Dedifferentiated amniotic fluid mesenchymal stem cell (primary cell): Measurements from ENCODE around the gene NOCT.
A peak's percentile ranks its signal among the peaks of the same experiment; 100 is the strongest.
"Not testable (repeated sequence)": the region's sequence is repeated elsewhere in the genome, so short reads cannot be mapped to it uniquely, and the experiment has no call there.

Source experiments
- DNase-seq: peaks from one replicate; pipeline ENCODE4 v3.0.0-alpha.2; 2016; ENCODE audit errors: extremely low spot score

NOCT gene

DNA sequence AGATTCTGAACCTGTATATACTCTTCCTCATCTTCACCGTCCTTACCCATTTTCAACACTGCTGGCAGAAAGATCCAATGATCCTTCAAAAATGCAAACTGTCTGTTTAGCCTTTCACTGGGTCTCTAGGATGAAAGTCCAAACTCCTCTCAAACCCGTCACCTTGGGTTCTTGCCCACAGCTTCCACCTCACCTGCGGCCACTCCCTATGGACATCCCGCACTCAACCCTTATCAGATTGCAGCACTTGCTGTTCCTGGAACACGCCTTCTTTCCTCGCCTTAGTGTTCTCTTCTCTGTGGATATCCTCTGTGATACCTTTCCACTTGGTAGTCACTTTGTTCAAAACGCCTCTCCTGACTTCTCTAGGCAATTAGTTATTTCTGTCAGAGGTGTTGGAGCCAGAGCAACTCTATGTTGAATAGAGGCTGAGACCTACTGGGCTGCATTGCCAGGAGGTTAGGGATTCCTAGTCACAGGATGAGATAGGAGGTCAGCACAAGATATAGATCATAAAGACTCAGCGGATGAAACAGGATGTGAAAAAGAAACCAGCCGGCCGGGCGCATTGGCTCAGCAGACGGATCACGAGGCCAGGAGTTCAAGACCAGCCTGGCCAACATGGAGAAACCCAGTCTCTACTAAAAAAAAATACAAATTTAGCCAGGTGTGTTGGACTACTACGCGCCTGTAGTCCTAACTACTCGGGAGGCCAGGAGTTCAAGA is 4.2 kb upstream of the NOCT start:
- no peak for DNase-seq

DNA sequence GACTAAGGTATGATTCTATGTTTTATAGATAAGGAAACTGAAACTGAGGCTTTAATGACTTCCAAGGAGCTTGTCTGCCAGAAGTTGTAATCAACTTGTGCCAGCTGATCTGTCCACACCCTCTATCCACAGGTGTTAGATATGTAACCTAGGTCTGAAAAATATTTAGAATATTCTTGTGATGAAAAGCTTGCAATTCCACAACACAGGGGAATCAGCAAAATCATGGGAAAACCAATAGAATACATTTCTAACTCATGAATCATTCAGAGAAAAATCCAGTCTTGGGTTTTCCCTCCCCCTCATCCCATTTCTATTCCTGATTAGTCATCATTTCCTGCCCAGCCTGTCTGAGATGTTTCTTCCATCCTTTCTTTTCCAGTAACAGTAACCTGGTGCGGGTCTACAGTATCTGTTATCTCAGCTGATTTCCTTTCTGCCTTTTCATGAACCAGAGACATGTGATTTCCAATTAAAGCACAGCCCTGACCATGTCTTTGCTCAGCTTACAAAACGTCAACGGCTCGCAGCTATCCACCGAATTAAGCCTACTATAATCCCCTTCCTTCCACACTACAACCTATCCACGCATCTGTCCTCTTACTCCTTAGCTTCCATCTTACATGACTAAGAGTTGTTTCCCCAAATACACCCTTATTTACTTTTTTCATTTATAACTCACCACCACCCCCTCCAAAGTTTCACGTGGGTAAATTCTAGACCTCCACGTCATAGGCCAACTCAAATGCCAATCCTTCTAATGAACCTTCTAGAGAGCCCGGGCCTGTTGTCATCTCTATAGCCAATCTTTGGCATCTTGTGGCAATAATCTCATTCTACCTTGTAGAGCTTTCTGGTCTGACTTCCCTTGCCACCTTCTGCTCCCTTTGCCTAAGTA is 961 bp upstream of the NOCT start:
- DNase-seq: peak; percentile 85

- no peak for DNase-seq
Observed at GRCh38 chr4:139015948-139016471, 429 bp downstream of the NOCT start.

DNA sequence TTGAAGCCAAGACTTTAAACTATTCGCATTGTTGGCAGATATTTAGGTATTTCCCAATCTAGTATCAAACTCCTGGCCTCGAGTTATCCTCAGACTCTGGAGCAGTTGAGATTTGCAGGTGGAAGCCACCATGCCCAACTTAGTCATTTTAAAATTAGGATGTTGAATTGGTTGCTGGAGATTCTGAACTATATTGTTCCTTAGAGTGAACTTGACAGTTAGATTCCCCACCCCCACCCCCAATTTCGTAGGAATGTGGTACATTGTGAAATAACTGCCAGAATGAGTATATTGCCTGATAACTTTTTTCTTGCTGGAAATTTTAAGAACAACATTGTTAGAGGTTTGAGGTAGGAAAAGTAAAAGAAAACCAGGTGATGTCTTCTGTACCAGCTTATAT is 2.3 kb downstream of the NOCT start:
- no peak for DNase-seq

DNA sequence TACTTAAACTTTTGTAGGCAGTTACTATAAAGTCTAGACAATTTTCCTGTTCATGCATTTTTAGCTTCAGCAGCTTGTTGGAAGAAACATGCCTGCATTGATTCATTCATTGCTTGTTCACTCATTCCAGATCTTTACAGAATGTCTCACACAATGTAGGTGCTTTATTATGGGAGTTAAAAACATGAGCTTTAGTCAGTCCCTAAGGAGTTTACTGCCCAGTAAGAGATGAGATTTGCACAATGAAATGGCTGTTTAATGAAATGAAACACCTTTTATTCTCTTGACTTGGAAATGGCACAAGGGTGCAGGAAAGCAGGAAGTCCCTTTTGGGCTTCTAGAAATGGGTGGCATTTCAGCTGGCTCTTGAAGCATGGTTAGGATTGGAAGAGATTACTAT is 2.9 kb downstream of the NOCT start:
- DNase-seq: no peak

GRCh38 chr4:139018971-139019758 is 3.6 kb downstream of the NOCT start:
- DNase-seq: peak; percentile 40

DNA sequence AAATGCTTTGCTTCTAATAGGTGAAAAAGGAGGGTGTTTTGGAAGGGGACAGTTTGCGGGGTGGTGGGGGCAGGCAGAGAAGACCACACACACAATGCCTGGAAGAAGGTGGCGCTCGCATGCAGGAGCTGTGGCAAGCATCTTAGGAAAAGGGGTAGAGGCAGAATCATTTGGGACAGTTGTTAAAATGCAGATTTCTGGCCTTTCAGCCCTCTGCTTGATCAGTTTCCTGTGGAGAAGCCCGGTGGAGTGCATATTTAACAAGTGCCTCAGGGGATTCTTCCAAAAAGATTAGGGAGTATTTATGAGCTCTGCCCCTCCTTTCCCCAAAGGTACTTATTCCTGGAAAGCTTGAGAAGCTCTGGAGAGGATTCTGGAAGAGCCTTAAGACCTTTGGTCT is 4.8 kb downstream of the NOCT start:
- no peak for DNase-seq

- DNase-seq: not testable (repeated sequence)
Observed at GRCh38 chr4:139021071-139021470, 5.5 kb downstream of the NOCT start.

- no peak for DNase-seq
Observed at GRCh38 chr4:139022835-139023234, 7.3 kb downstream of the NOCT start.

DNA sequence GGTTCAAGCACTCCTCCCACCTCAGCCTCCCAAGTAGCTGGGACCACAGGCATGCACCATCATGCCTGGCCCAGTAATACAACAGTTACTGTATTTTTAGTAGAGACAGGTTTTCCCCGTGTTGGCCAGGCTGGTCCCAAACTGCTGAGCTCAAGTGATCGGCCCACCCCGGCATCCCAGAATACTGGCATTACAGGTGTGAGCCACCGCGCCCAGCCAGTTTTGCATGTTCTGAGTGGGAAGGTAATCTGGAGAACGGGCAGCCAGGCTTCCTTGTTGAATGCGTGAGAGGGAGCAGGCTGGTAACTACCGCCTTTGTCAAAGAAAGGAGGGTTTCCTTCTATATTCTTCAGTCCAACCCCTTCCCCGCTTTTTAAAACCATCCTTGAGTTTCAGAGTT is 9.1 kb downstream of the NOCT start:
- no peak for DNase-seq

GRCh38 chr4:139025841-139026240 is 10.3 kb downstream of the NOCT start:
- no peak for DNase-seq

DNA sequence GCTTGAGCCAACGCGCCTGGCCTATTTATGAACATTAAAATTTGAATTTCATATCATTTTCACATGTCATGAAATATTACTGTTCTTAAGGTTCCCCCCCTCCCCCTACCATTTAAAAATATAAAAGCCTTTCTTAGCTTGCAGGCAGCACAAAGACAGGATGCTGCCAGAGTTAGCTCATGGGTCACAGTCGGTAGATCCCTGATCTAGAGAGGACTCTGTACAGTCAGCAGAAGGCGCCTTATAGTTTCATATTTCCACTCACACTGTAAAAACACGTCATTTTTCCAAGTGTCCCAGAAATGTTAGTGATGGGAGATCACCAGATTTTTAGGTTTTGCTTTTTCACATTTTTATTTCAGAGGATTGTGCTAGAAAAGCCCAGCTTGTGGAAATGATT is 12.2 kb downstream of the NOCT start:
- no peak for DNase-seq

- DNase-seq: no peak
Observed at GRCh38 chr4:139028191-139028661, 12.6 kb downstream of the NOCT start.

GRCh38 chr4:139029866-139030363 is 14.3 kb downstream of the NOCT start:
- DNase-seq: not testable (repeated sequence)

GRCh38 chr4:139030614-139031235 is 15.1 kb downstream of the NOCT start:
- DNase-seq: peak; percentile 80

- no peak for DNase-seq
Observed at GRCh38 chr4:139035650-139036049, 20.1 kb downstream of the NOCT start.

GRCh38 chr4:139036885-139037284 is 21.3 kb downstream of the NOCT start:
- no peak for DNase-seq

GRCh38 chr4:139038874-139039443 is 23.4 kb downstream of the NOCT start:
- no peak for DNase-seq

GRCh38 chr4:139042981-139043460 is 27.4 kb downstream of the NOCT start:
- DNase-seq: no peak

DNA sequence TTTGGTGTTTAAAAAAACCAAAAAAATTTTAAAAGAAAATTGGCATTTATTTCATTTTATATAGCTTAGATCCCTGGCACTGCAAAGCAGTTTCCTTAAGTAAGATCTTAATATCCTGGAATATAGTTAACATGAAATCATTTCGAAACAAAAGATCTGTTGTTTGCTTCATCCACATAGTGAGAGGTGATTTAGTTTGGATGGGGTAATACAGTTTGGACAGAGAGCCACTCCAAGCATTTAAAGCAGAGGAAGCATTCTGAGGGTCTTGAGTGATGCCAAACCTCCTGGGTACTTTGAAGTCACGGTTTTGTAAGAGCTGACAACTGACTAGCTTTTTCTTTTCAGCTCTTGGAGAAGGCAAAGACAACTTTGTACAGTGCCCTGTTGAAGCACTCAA is 28.7 kb downstream of the NOCT start:
- DNase-seq: no peak

GRCh38 chr4:139048026-139048425 is 32.4 kb downstream of the NOCT start:
- DNase-seq: no peak
